Umbilical cord (tissue), 2 donors: ENCODE data around the gene SLC2A1. TPM values are rescaled to one million over a fixed set of nuclear protein-coding genes. Genes with fewer than 3 reads are reported as not detected.

ENCODE experiments used
- DNase-seq: peaks from one replicate; pipeline ENCODE4 v3.0.0-alpha.2; 2015; ENCODE audit warnings: low spot score
- total RNA-seq: library from RNA; depleted of rRNA; stranded (reverse); fragments of >200 nt; gene quantifications from one replicate; pipeline ENCODE4 v1.2.3, GENCODE V29; 2014; ENCODE audit warnings: low replicate concordance; ENCODE audit not compliant: insufficient read depth

The SLC2A1 gene
- total RNA-seq, result 201 TPM

GRCh38 chr1:42958488-42959319 is at the start of gene SLC2A1:
TSS of gene SLC2A1 (minus strand) at chr1:42958868. CDS start at chr1:42958651, 217 bp downstream.
- DNase-seq, result peak; percentile 96

DNA sequence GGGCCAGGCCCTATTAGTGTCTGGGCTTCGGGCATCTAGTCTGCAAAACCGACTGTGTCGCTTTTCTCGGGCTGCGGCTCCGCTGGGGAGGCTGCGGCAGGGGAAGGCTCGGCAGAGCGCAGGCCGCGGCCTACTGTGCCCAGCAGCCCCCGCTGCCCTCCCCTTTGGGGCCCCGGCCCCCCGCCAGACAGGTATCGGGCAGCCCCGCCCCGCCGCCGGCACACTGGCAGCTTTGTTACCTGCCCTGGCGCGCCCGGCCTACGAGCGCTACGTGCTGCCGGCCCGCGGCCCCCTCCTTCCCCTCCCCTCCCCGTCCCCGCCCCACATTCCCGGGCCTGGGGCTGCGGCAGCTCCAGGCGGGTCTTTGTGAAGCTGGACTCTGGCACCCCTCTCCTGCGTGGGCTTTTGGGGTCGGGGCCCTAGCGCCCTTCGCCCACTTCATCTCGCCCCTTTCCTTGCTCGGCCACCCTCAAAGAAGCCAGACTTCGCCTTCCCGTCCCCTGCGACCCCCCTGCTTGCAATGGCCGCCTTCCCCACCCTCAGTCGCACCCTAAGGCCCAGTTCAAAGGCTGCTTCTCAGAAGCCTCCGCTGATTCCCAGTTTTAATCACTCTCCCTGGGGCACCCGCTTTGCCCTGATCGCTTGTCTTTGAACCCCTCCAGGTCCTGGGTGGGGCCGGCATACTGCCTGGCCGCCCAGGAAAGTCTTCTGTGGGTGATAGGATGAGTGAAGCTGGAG is 48.9 kb upstream of the SLC2A1 start:
- peak; percentile 55 for DNase-seq

GRCh38 chr1:43005460-43006361 is 47.0 kb upstream of the SLC2A1 start:
- peak; percentile 79 for DNase-seq

- DNase-seq, result no peak
Measured at GRCh38 chr1:43004587-43005459, 46.2 kb upstream of the SLC2A1 start.

DNA sequence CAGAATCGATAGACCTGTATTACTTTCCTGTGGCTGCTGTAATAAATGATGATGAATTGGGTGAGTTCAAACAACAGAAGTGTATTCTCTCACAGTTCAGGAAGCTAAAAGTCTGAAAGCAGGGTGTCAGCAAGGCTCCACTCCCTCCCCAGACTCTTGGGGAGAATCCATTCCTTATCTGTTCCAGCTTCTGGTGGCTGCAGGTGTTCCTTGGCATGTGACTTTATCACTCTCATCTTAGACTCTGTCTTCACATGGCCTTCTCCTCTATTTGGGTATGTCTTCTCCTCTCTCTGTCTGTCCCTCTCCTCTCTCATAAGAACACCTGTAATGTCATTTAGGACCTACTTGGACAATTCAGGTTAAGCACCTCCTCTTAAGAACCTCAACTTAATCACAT is 44.1 kb upstream of the SLC2A1 start:
- no peak for DNase-seq

GRCh38 chr1:43002116-43002515 is 43.4 kb upstream of the SLC2A1 start:
- DNase-seq, result no peak

DNA sequence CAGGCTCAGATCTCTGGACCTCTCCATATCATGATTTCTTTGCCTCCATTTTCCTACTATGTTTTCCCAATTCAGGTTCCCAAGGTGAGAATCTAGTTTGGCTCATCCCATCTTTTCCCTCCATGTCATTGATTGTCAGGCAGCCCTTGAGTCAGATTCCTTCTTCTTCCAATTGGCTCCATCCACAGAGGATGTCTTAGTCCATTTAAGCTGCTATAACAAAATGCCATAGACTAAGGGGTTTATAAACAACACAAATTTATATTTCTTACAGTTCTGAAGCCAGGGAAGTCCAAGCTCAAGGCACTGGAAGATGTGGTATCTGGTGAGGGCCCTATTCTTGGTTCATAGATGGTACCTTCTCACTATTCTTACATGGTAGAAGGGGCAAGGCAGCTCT is 42.8 kb upstream of the SLC2A1 start:
- DNase-seq, result no peak

GRCh38 chr1:43000271-43000670 is 41.6 kb upstream of the SLC2A1 start:
- no peak for DNase-seq

GRCh38 chr1:42999308-42999707 is 40.6 kb upstream of the SLC2A1 start:
- no peak for DNase-seq

DNA sequence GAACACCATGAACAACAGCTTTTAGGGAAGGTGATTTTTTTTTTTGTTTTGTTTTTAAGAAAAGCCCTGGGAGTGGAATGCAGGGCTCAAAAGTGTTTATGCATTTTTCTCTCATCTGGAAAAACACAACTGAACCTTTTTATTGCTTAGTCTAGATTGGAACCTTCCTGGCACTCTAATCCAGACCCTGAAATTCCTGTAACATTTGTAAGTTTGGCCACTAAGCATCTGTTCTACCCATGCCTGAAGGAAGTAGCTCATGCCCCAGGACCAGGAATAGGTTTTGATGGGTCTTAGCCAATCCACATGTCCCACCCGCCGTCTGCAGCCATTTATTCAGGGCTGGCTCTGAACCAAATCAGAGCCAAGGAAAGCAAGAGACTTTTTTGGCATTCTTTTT is 39.7 kb upstream of the SLC2A1 start:
- DNase-seq, result no peak

DNA sequence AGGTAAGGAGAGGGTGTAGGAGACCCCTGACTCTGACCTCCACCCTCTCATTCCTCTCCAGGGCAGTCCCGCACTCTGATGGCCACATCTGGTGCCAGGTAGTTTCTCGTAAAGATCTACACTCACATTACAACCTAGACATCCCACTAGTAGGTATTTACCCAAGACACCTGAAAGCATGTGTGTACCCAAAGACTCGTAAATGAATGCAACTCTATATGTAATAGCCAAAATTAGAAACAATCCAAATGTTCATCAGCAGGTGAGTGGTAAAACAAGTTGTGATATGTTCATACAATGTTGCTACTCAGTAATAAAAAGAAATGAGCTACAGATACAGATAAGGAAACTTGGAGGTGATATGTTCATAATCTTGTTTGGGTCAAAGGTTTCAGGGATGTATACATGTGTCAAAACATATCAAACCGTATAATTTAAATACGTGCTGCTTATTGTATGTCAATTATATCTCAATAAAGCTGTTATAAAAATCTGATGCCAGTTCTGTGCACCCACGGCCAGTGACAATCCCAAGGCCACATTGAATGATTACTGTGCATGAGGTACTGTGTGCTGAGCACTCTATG is 37.8 kb upstream of the SLC2A1 start:
- no peak for DNase-seq

- DNase-seq, result no peak
Measured at GRCh38 chr1:42993502-42994136, 35.0 kb upstream of the SLC2A1 start.

DNA sequence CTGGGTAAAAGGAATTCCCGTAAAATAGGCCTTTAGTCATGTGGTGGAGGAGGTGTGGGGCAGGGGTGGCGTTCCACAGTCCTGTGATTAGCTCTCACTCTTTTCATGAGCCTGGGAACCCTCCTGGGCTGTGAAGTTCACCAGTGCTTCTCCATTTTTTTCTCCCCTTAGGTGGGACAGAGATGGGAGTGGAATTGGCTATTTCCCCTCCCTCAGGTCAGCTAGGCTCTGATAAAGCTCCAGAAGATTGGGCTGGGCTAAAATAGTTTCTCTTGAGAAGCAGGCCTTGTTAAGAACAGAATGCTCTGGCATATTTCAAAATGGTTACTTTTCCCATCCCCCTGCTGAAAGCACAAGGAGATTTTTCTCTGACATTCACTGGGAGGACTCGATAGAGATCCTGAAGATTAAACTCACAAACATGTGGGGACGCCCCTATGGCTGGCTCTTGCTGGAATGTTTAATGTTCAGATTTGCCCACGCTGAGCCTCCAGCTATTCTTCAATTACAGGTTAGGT is 33.4 kb upstream of the SLC2A1 start:
- DNase-seq, result peak; percentile 98

DNA sequence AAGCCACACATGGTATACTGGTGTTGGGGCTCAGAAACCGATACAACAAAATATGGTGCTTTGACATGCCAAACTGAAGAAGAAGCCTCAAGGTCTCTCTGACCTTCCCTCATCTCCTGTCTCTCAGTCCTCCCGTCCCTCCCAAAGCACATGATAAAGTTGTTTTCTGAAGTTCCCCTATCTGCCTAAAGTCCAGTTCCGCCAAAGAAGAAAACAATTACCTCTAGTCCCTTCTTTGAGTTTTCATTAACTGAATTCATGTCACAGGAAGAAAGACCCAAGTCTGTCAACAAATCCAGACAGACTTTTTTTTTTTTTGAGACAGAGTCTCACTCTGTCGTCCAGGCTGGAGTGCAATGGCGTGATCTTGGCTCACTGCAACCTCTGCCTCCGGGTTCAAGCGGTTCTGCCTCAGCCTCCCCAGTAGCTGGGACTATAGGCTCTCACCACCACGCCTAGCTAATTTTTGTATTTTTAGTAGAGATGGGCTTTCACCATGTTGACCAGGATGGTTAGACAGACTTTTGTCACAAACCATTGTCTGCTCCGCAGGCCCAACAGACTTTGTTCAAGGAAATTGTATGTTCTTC is 32.2 kb upstream of the SLC2A1 start:
- DNase-seq, result no peak

DNA sequence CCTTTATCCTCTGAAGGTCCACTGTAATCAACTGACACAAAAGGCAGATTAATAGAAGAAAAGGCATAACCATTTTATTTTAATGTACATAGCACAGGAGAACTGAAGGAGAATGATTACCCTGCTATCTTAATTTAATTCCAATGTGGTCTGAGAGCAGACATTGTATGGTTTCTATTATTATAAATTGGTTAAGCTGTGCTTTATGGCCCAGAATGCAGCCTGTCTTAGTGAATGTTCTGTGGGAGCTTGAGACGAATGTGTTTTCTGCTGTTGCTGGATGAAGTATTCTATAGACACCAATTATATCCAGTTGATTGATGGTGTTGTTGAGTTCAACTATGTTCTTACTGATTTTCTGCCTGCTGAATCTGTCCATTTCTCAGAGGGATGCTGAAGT is 25.0 kb upstream of the SLC2A1 start:
- no peak for DNase-seq

DNA sequence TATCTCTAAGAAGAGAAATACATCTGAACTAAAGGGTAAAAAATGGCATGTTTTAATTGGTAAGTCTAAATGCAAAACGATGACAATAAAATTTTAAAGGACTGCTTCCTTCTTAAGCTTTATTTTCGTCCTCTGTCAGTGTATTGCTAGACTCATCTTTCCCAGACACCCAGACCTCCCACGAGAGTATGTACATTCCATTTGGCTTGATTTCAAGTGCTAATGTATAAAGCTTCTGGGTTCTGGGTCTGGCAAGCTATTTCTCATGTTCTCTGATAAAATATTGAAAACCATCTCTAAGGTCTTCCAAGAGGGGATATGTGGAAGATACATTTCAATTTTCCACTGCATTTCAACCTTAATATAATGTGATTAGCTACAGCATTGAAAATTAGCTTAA is 24.6 kb upstream of the SLC2A1 start:
- no peak for DNase-seq

- no peak for DNase-seq
Measured at GRCh38 chr1:42982641-42983040, 24.0 kb upstream of the SLC2A1 start.

- DNase-seq, result peak; percentile 66
Measured at GRCh38 chr1:42981871-42982270, 23.2 kb upstream of the SLC2A1 start.

DNA sequence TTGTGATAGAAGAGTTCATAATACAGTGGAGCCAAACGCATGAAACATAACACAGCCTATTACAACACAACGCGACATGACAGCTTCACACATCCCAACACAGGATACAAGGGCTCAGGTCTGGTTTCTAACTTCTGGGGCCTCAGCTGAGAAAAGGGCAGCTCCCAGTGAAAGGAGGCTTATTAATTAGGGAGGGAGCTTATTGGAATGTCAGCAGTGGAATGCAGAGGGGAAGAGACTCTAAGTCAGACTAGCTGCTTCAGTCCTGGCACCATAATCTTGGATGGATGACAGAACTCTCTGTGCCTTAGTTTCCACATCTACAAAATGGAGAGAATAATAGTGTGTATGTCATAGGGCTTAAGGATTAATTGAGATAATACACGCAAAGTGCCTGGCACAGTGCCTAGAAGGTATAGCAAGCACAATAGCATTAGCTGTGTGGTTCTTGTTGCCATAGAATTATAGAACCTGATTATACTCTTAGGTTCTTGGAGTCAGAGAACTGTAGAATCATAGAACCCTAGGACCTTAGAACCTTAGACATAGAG is 22.7 kb upstream of the SLC2A1 start:
- no peak for DNase-seq
